Fibroblast of the aortic adventitia (primary cell): Measurements from ENCODE around the gene IL31. TPM values are rescaled to one million over a fixed set of nuclear protein-coding genes. Genes with fewer than 3 reads are reported as not detected.
A peak's percentile ranks its signal among the peaks of the same experiment; 100 is the strongest.

Experiments
- DNase-seq: peaks from one replicate; pipeline ENCODE4 v3.0.0-alpha.2; 2010; ENCODE audit warnings: low read depth
- H3K4me3 ChIP-seq: 2 replicates; pipeline ENCODE4 v1.5.1; 2011; ENCODE audit warnings: low read depth, mild to moderate bottlenecking, control low read depth, low read length, moderate library complexity
- total RNA-seq: library from RNA; depleted of rRNA; stranded (reverse); fragments of >200 nt; gene quantifications from 2 replicates; pipeline ENCODE4 v1.2.3, GENCODE V29; 2012; ENCODE audit warnings: low replicate concordance
- TF ChIP-seq, protein P1 (sequence below): IDR thresholded peaks from 2 replicates; pipeline ENCODE4 v1.5.1; 2011; ENCODE audit warnings: mild to moderate bottlenecking, low read length, control low read depth, inconsistent platforms; ENCODE audit not compliant: insufficient read depth

Gene IL31
- total RNA-seq, 1 donor: not detected

DNA sequence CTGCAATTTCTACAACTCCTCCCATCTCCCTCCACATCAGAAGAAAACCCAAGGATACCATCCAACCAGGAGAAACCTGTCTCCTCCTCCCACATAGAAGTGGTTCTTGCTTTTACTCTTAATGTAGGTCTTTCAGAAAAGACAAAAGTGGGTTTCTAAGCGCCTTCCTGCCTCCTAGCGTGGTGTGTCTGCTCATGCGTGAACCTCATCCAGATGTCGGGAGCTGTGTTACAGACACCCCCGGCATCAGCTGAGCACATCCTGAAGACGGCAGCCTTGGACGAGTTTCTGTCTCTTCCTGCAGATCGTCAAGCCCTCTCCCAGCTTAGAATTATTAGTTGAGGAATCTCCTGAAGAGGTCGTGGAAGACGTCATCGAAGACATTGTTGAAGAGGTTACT, 18.4 kb upstream of the IL31 start:
- TF ChIP-seq, protein P1, sequence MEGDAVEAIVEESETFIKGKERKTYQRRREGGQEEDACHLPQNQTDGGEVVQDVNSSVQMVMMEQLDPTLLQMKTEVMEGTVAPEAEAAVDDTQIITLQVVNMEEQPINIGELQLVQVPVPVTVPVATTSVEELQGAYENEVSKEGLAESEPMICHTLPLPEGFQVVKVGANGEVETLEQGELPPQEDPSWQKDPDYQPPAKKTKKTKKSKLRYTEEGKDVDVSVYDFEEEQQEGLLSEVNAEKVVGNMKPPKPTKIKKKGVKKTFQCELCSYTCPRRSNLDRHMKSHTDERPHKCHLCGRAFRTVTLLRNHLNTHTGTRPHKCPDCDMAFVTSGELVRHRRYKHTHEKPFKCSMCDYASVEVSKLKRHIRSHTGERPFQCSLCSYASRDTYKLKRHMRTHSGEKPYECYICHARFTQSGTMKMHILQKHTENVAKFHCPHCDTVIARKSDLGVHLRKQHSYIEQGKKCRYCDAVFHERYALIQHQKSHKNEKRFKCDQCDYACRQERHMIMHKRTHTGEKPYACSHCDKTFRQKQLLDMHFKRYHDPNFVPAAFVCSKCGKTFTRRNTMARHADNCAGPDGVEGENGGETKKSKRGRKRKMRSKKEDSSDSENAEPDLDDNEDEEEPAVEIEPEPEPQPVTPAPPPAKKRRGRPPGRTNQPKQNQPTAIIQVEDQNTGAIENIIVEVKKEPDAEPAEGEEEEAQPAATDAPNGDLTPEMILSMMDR: no peak
- no peak for DNase-seq
- no peak overlapping the region for H3K4me3 ChIP-seq

DNA sequence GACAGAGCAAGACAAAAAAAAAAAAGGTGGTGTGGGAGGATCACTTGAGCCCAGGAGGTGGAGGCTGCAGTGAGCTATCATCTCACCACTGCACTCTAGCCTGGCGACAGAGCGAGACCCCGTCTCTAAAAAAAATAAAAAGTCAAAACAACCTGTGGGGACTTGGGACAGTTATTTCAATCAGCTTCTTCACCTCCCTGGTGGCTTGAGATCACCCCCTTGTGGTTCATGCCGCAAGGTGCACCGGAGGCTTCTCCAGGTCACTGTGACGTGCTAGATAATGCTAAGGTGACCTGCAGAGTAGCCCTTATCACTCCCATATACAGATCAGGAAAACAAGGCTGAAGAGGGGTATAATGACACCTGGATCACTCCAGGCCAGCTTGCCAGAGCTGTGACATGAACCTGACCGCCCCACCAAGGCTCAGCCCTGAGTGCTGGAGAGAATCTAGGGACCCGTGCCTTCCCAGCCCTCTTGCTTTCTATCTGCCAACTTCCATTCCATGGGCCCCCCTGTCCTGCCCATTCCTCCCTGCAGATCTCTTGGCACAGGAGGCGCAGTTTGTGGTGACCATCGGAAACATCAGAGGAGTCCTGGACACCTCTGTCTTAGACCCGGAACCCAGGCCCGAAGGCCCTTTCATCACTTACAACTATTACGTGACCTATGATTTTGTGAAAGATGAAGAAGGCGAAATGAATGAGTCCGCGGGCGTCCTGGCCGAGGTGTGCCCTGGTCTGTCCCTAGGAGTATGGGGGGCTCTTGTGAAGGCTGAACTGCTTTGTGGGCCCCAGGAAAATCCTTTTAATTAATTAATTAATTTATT, 17.0 kb upstream of the IL31 start:
- DNase-seq: peak; percentile 66
- TF ChIP-seq, protein P1: peak; percentile 90
- H3K4me3 ChIP-seq: no peak overlapping the region

DNA sequence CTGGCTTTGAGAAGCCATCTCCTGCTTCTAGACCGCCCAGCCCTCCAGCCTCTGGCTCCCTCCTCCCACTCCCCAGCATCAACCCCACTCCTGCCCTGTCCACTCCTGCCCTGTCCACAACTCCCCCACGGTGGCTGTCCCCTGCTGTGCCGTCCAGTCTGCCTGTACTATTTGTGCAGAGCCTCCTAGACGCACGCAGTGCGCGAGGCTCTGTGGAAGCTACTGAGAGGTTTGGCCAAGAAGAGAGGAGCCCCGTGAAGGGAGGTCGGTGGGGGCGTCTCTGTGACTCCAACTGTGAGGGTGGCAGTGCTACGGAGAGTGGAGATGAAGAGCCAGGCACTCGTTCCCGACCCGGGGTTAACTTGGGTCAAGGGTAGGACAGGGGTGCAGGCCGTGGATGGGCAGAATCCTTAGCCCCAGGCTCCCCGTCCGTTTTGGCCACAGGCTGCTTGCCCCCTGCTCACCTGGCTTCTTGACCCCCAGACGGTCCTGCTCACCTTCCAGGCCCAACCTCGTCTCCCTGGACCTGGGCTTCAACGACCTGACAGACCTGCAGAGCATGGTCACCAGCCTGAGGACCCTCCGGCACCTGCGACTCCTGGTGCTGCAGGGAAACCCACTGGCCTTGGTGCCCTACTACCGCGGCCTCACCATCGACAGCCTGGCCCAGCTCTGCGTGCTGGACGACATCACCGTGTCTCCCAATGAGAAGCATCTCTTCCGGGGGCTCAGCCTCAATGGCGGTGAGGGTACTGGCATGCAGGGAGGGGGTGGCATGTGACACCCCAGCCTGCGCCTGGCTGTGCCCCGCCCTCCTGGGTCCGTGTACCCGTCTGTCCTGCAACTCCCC, 15.8 kb upstream of the IL31 start:
- TF ChIP-seq, protein P1: no peak
- H3K4me3 ChIP-seq: no peak overlapping the region
- DNase-seq: no peak

DNA sequence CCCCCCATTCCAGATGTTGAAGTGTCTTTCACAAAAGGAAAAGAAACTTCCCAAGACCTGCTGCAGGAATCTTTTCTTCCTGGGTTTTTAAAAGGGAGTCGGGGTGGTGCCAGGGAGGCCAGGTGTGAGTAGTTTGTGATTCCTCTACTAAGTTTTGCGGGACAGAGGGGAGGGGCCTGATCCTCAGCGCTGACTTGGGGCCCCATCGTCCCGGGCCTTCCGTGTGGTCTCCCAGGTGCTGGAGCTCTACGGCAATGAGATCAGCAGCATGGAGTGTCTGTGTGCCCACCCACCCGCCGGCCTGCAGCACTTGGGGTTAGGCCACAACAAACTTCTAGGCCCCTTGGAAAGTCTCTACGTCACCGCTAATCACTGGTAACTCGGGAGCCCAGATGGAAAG, 13.4 kb upstream of the IL31 start:
- no peak overlapping the region for H3K4me3 ChIP-seq
- TF ChIP-seq, protein P1: no peak
- no peak for DNase-seq

DNA sequence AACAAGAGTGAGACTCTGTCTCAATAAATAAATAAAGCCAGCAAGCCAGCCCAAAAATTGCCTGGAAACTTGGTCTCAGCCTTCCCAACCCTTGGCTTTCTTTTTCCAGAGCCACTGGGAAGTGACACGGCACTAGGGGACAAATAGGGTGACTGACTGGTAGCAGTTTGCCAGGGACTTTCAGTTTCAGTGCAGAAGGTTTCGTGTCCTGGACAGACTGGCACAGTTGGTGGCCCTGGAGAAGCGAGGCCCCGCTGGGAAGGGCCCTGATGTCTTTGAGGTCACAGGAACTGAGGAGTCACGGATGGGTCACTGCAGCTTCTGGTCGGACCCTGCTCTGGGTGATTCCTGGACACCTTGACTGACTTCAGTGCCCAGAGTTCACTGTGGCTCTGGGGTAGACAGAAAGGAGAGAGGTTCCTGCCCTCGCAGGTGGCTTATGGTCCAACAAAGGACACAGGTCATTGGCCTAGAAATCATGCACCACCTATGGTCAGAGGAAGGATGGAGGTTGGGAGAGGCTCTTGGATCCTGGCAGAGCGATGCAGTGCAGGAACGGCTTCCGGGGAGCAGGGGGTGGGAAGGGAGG, 11.6 kb upstream of the IL31 start:
- DNase-seq: no peak
- no peak overlapping the region for H3K4me3 ChIP-seq
- TF ChIP-seq, protein P1: no peak

DNA sequence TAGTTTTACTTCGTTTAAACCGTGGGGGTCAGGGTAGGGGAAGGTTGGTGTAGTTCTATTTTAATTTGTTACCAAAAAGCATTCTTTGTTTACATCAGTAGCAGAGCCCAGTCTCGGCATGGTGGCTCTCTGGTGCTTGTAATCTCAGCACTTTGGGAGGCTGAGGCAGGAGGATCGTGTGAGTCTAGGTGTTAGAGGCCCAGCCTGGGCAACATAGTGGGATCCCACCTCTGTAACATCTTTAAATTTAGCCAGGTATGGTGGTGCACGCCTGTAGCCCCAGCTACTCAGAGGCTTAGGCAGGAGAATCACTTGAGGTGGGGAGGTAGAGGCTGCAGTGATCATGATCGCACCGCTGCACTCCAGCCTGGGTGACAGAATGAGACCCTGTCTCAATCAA, 11.1 kb upstream of the IL31 start:
- DNase-seq: no peak
- TF ChIP-seq, protein P1: no peak
- no peak overlapping the region for H3K4me3 ChIP-seq
